DND-41 (cell line): ENCODE data around the gene TMEM107.

Experiments used
- ATAC-seq: fragments of 200-7000 bp; cut with Tn5 transposase; 3 replicates; pipeline ENCODE4 v1.9.1; 2021; ENCODE audit warnings: low read depth; ENCODE audit not compliant: insufficient read depth
- DNase-seq: peaks from one replicate; pipeline ENCODE4 v3.0.0-alpha.2; 2020
- H2AFZ ChIP-seq: 2 replicates; pipeline ENCODE4 v1.6.0; 2012; ENCODE audit warnings: low read depth, low read length
- H3K27ac ChIP-seq: 2 replicates; pipeline ENCODE4 v1.5.1; 2012; ENCODE audit warnings: low read length, inconsistent platforms
- H3K27me3 ChIP-seq: fragments of 200-600 bp; sonication (generic); 2 replicates; pipeline ENCODE4 v1.6.0; 2012; ENCODE audit warnings: low read length, mild to moderate bottlenecking, inconsistent platforms; ENCODE audit not compliant: insufficient read depth, poor library complexity
- H3K36me3 ChIP-seq: 2 replicates; pipeline ENCODE4 v1.5.1; 2012; ENCODE audit warnings: low read length, inconsistent platforms; ENCODE audit not compliant: insufficient read depth
- H3K4me1 ChIP-seq: 2 replicates; pipeline ENCODE4 v1.5.1; 2012; ENCODE audit warnings: mild to moderate bottlenecking, low read length; ENCODE audit not compliant: insufficient read depth
- H3K4me2 ChIP-seq: 2 replicates; pipeline ENCODE4 v1.6.0; 2012; ENCODE audit warnings: mild to moderate bottlenecking, moderate library complexity, low read length, inconsistent platforms; ENCODE audit not compliant: insufficient read depth
- H3K4me3 ChIP-seq, 2 experiments: fragments of 200-600 bp in 1 of 2; shearing (Covaris generic) in 1 of 2; 2 replicates each; pipeline ENCODE4 v1.5.1; 2012 to 2016; ENCODE audit warnings: inconsistent platforms in 2 of 2, low read length in 2 of 2, mild to moderate bottlenecking in 2 of 2, low read depth in 1 of 2, moderate library complexity in 1 of 2
- H3K79me2 ChIP-seq: 2 replicates; pipeline ENCODE4 v1.6.0; 2012; ENCODE audit warnings: low read length, inconsistent platforms; ENCODE audit not compliant: insufficient read depth
- H3K9ac ChIP-seq: 2 replicates; pipeline ENCODE4 v1.6.0; 2012; ENCODE audit warnings: low read depth, mild to moderate bottlenecking, inconsistent platforms, low read length, moderate library complexity
- H3K9me3 ChIP-seq: 2 replicates; pipeline ENCODE4 v1.5.1; 2012; ENCODE audit warnings: low read length, moderate library complexity, mild to moderate bottlenecking, inconsistent platforms; ENCODE audit not compliant: insufficient read depth, severe bottlenecking
- H4K20me1 ChIP-seq: 2 replicates; pipeline ENCODE4 v1.6.0; 2012; ENCODE audit warnings: low read length; ENCODE audit not compliant: insufficient read depth
- CTCF ChIP-seq: IDR thresholded peaks from 2 replicates; pipeline ENCODE4 v1.5.1; 2012; ENCODE audit warnings: borderline replicate concordance, low read length, moderate library complexity, mild to moderate bottlenecking; ENCODE audit not compliant: poor library complexity, severe bottlenecking; ENCODE audit errors: extremely low read depth
- EZH2 ChIP-seq: IDR thresholded peaks from 3 replicates; pipeline ENCODE4 v1.6.1; 2012; ENCODE audit warnings: borderline replicate concordance, low read depth, mild to moderate bottlenecking, moderate library complexity, low read length, inconsistent platforms; ENCODE audit not compliant: severe bottlenecking

Gene TMEM107

DNA sequence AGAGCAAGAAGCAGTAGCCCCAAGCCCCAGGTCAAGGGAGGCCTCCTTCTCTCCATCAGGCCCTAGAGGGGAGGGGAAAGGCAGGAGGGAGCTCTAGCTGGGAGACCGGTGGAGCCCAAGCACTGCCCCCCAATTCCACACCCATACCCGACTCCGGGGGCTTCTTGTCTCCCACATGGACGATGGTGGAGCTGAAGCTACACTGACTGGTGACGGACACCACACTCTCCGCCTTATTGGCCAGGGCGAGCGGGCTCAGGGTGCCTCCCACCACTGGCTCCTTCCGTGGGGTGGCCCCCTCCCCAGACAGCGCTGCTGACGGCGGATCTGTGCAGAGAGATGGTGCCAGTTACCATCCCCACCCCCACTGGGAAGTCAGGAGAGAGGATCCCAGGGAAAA, 30.4 kb downstream of the TMEM107 start:
- Histone ChIP-seq H4K20me1 (peaks cover 19% of the 10 kb centered on the region), H3K9ac (no peak overlapping the region), H3K4me3 (no peak overlapping the region), H3K27me3 (no peaks in the 10 kb centered on the region), H3K4me2 (no peak overlapping the region), H3K4me1 (peaks cover 8% of the 10 kb centered on the region), H3K36me3 (peaks cover 91% of the 10 kb centered on the region), H2AFZ (no peak overlapping the region), H3K27ac (no peak overlapping the region), H3K9me3 (no peaks in the 10 kb centered on the region), H3K79me2 (peaks cover 9% of the 10 kb centered on the region)
- no peak for TF ChIP-seq EZH2
- TF ChIP-seq CTCF, result no peak
- DNase-seq (no peak), ATAC-seq (no peak)

DNA sequence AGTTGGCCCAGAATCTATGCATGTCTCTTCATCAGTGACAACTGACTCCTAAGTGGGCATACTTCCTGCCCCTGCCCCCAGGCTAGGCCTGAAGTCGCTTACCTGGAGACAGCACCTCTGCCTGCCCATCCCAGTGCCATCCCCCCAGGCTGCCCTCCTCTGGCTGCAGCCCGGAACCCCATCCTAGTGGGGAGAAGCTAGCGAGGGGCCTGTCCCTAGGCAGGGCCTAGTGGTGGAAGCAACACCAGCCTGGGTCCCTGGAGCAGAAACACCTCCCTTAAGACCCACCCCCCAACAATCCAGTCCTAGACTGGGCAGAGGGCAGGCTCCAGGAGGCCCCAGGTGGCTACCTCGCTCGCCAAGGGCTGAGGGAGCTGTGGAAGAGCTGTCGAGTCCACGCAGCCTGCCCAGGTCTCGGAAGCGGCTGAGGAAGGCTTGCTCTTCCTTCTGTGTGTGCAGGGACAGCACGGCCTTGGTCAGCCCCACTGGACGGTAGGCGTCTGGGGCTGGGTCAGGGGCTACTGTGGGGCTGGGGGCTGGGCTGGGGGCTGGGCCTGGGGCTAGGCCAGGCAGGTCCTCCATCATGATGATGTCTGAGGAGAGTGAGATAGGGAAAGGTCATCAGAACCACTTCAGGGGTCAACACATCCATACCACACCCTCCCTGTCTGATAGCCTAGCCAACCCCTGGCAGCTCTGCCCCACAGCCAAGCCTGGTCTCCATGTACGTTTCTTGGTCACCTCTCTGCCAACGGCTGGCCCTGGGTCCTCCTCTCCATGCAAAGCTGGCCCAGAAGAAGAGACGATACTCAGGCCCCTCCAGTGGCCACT, 31.6 kb downstream of the TMEM107 start:
- DNase-seq (no peak), ATAC-seq (no peak)
- H3K27ac ChIP-seq, result no peak overlapping the region
- H3K4me2 ChIP-seq, result no peak overlapping the region
- TF ChIP-seq CTCF, result no peak
- no peak for TF ChIP-seq EZH2
- no peaks in the 10 kb centered on the region for H3K27me3 ChIP-seq
- H2AFZ ChIP-seq, result no peak overlapping the region
- H3K4me1 ChIP-seq, result peaks cover 8% of the 10 kb centered on the region
- H4K20me1 ChIP-seq, result peaks cover 7% of the 10 kb centered on the region
- H3K79me2 ChIP-seq, result no peaks in the 10 kb centered on the region
- no peak overlapping the region for H3K4me3 ChIP-seq
- H3K9me3 ChIP-seq, result no peaks in the 10 kb centered on the region
- no peak overlapping the region for H3K9ac ChIP-seq
- H3K36me3 ChIP-seq, result peaks cover 89% of the 10 kb centered on the region

- no peak for ATAC-seq
- no peak overlapping the region for H3K4me2 ChIP-seq
Observed at GRCh38 chr17:8143581-8144400, 32.4 kb downstream of the TMEM107 start.

More at GRCh38 chr17:8143581-8144400, 32.4 kb downstream of the TMEM107 start:
- H3K27me3 ChIP-seq, result no peaks in the 10 kb centered on the region
- H3K27ac ChIP-seq, result no peak overlapping the region
- no peak for DNase-seq
- no peaks in the 10 kb centered on the region for H3K9me3 ChIP-seq
- no peaks in the 10 kb centered on the region for H3K79me2 ChIP-seq
- peaks cover 3% of the 10 kb centered on the region; the same call in 1 of the 2 replicates for H4K20me1 ChIP-seq
- H3K9ac ChIP-seq, result no peak overlapping the region
- no peak overlapping the region for H3K4me3 ChIP-seq
- H3K36me3 ChIP-seq, result peaks cover 83% of the 10 kb centered on the region
- peaks cover 15% of the 10 kb centered on the region for H3K4me1 ChIP-seq
- TF ChIP-seq CTCF (no peak), EZH2 (no peak)
- H2AFZ ChIP-seq, result no peak overlapping the region
